Trophoblast cell (in vitro differentiated cells and primary cell): ENCODE results near the gene CSRP2.

Experiments
- DNase-seq, 2 donors: peaks; one replicate each; pipeline ENCODE4 v3.0.0-alpha.2; 2016
- H2AFZ ChIP-seq: 2 replicates; pipeline ENCODE4 v1.6.1; 2013; ENCODE audit warnings: low read length, moderate library complexity, mild to moderate bottlenecking; ENCODE audit not compliant: insufficient read depth, poor library complexity
- H2AK5ac ChIP-seq: 2 replicates; pipeline ENCODE4 v1.6.1; 2013; ENCODE audit warnings: mild to moderate bottlenecking, low read length
- H2BK120ac ChIP-seq: 2 replicates; pipeline ENCODE4 v1.6.1; 2013; ENCODE audit warnings: low read length, mild to moderate bottlenecking, moderate library complexity; ENCODE audit not compliant: insufficient read depth, poor library complexity
- H2BK12ac ChIP-seq: 2 replicates; pipeline ENCODE4 v1.6.1; 2013; ENCODE audit warnings: mild to moderate bottlenecking, low read length, moderate library complexity
- H2BK5ac ChIP-seq: 2 replicates; pipeline ENCODE4 v1.6.1; 2013; ENCODE audit warnings: low read length, low read depth, moderate library complexity, mild to moderate bottlenecking; ENCODE audit not compliant: poor library complexity
- H3K14ac ChIP-seq: 2 replicates; pipeline ENCODE4 v1.6.1; 2013; ENCODE audit warnings: mild to moderate bottlenecking, low read length
- H3K18ac ChIP-seq: 2 replicates; pipeline ENCODE4 v1.6.1; 2013; ENCODE audit warnings: mild to moderate bottlenecking, low read length
- H3K23ac ChIP-seq: 2 replicates; pipeline ENCODE4 v1.6.1; 2013; ENCODE audit warnings: low read length
- H3K27ac ChIP-seq: 2 replicates; pipeline ENCODE4 v1.5.1; 2013; ENCODE audit warnings: low read depth, mild to moderate bottlenecking, inconsistent platforms, low read length, moderate library complexity
- H3K27me3 ChIP-seq: 2 replicates; pipeline ENCODE4 v1.6.1; 2013; ENCODE audit warnings: inconsistent platforms, mild to moderate bottlenecking, low read length, moderate library complexity; ENCODE audit not compliant: insufficient read depth
- H3K36me3 ChIP-seq, 2 experiments: 1 replicate in 1 of 2; 2 replicates in 1 of 2; pipeline ENCODE4 v1.6.1; 2013; ENCODE audit warnings: low read length in 2 of 2, mild to moderate bottlenecking in 2 of 2, moderate library complexity in 1 of 2; ENCODE audit not compliant: insufficient read depth in 2 of 2, control insufficient read depth in 1 of 2
- H3K4ac ChIP-seq: 2 replicates; pipeline ENCODE4 v1.6.1; 2013; ENCODE audit warnings: low read depth, mild to moderate bottlenecking, low read length, moderate library complexity
- H3K4me1 ChIP-seq, 2 experiments: 1 replicate in 1 of 2; 2 replicates in 1 of 2; pipeline ENCODE4 v1.6.1; 2013; ENCODE audit warnings: low read length in 2 of 2, mild to moderate bottlenecking in 2 of 2, moderate library complexity in 1 of 2; ENCODE audit not compliant: insufficient read depth in 2 of 2, control insufficient read depth in 1 of 2
- H3K4me2 ChIP-seq: 2 replicates; pipeline ENCODE4 v1.6.1; 2013; ENCODE audit warnings: inconsistent platforms, mild to moderate bottlenecking, low read length, moderate library complexity
- H3K4me3 ChIP-seq: 2 replicates; pipeline ENCODE4 v1.5.1; 2013; ENCODE audit warnings: mild to moderate bottlenecking, low read depth, low read length, inconsistent platforms
- H3K79me1 ChIP-seq: one replicate; pipeline ENCODE4 v1.6.1; 2013; ENCODE audit warnings: low read length
- H3K79me2 ChIP-seq: 2 replicates; pipeline ENCODE4 v1.6.1; 2013; ENCODE audit warnings: low read length, mild to moderate bottlenecking; ENCODE audit not compliant: control insufficient read depth, insufficient read depth, poor library complexity
- H3K9ac ChIP-seq: 2 replicates; pipeline ENCODE4 v1.6.1; 2013; ENCODE audit warnings: mild to moderate bottlenecking, low read length
- H3K9me3 ChIP-seq: 2 replicates; pipeline ENCODE4 v1.6.1; 2013; ENCODE audit warnings: low read depth, mild to moderate bottlenecking, control low read depth, inconsistent platforms, low read length; ENCODE audit not compliant: insufficient read depth
- H4K12ac ChIP-seq: 2 replicates; pipeline ENCODE4 v1.6.1; 2013; ENCODE audit warnings: low read depth, mild to moderate bottlenecking, low read length, moderate library complexity
- H4K8ac ChIP-seq: 2 replicates; pipeline ENCODE4 v1.6.1; 2013; ENCODE audit warnings: low read depth, mild to moderate bottlenecking, low read length, moderate library complexity
- H4K91ac ChIP-seq: one replicate; pipeline ENCODE4 v1.6.1; 2013; ENCODE audit warnings: low read depth, mild to moderate bottlenecking, low read length, moderate library complexity
- WGBS: extraction: QIAGEN DNeasy Blood & Tissue Kit; methylation state at CpG from one replicate; pipeline ENCODE4 v1.1.7; 2013; ENCODE audit warnings: missing lambda C conversion rate; ENCODE audit not compliant: insufficient read length, insufficient coverage; ENCODE audit errors: extremely low coverage; 5-methylcytosine and 5-hydroxymethylcytosine counted together

The CSRP2 gene

DNA sequence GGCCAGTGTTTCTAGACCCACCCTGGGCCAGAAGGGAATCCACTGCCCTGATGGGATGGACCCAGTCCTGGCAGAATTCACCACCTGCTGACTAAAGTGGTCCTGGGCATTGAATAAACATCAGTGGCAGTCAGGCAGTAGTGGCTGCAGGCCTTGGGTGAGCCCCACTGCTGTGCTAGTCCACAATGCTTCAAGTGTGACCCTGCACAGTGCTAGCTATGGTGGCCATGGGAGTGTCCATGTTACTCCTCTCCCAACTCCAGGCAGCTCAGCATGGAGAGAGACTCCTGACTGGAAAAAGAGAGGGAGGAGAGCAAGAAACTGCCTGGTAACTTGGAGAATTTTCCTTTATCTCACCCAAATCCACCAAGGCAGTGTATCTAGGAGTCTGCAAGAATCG, 17.5 kb upstream of the CSRP2 start:
- Histone ChIP-seq H2AFZ (no peak overlapping the region), H4K8ac (no peak overlapping the region), H3K9me3 (no peaks in the 10 kb centered on the region)

GRCh38 chr12:76895796-76896195, 17.0 kb upstream of the CSRP2 start:
- H2BK12ac ChIP-seq, result no peak overlapping the region
- no peaks in the 10 kb centered on the region for H3K9me3 ChIP-seq
- H2BK5ac ChIP-seq, result no peak overlapping the region
- no peak overlapping the region for H2AK5ac ChIP-seq
- no peak overlapping the region for H3K23ac ChIP-seq
- no peaks in the 10 kb centered on the region for H3K79me1 ChIP-seq
- H3K14ac ChIP-seq, result no peak overlapping the region
- no CpG with 5 or more reads among the region's 5 CpGs for WGBS
- no peak for DNase-seq
- no peak overlapping the region for H2AFZ ChIP-seq
- no peak overlapping the region for H3K27ac ChIP-seq
- no peak overlapping the region for H3K4ac ChIP-seq
- H3K36me3 ChIP-seq, result no peaks in the 10 kb centered on the region
- no peak overlapping the region for H3K18ac ChIP-seq
- H3K79me2 ChIP-seq, result no peaks in the 10 kb centered on the region
- no peak overlapping the region for H3K4me2 ChIP-seq
- no peaks in the 10 kb centered on the region for H3K4me1 ChIP-seq
- H4K8ac ChIP-seq, result no peak overlapping the region
- no peak overlapping the region for H3K4me3 ChIP-seq
- no peak overlapping the region for H3K9ac ChIP-seq
- H4K12ac ChIP-seq, result no peak overlapping the region
- no peaks in the 10 kb centered on the region for H3K27me3 ChIP-seq
- H4K91ac ChIP-seq, result no peak overlapping the region
- H2BK120ac ChIP-seq, result no peak overlapping the region

More for the DNA sequence above, 17.5 kb upstream of the CSRP2 start:
- H3K14ac ChIP-seq, result no peak overlapping the region
- H3K18ac ChIP-seq, result no peak overlapping the region
- no peak overlapping the region for H4K91ac ChIP-seq
- no peak overlapping the region for H3K4me2 ChIP-seq
- no peaks in the 10 kb centered on the region for H3K27me3 ChIP-seq
- no peak overlapping the region for H3K4ac ChIP-seq
- WGBS, result no CpG with 5 or more reads among the region's 1 CpG
- no peak overlapping the region for H2BK5ac ChIP-seq
- no peak overlapping the region for H2BK120ac ChIP-seq
- H3K23ac ChIP-seq, result no peak overlapping the region
- DNase-seq, result no peak
- H3K79me1 ChIP-seq, result no peaks in the 10 kb centered on the region
- no peaks in the 10 kb centered on the region for H3K4me1 ChIP-seq
- H4K12ac ChIP-seq, result no peak overlapping the region
- no peaks in the 10 kb centered on the region for H3K36me3 ChIP-seq
- no peak overlapping the region for H3K4me3 ChIP-seq
- no peak overlapping the region for H2BK12ac ChIP-seq
- H2AK5ac ChIP-seq, result no peak overlapping the region
- no peak overlapping the region for H3K9ac ChIP-seq
- no peak overlapping the region for H3K27ac ChIP-seq
- no peaks in the 10 kb centered on the region for H3K79me2 ChIP-seq

DNA sequence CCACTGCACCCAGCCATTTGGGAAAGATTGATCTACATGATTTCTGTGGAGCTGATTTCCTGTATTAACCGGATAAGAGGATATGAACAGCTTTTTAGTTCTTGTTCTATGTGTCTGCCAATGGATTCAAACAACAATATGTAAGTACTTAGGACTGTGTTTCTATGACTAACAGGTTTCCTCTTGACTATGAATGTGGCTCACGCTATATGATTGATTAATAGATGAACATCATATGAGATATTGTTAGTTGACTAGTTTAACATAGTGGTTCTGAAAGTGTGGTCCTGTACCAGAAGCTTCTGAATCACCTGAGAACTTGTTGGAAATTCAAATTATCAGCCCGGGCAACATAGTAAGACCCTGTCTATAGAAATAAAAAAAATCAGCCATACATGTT, 12.8 kb upstream of the CSRP2 start:
- no peak overlapping the region for H3K4ac ChIP-seq
- no peak overlapping the region for H2BK5ac ChIP-seq
- H3K4me1 ChIP-seq, result no peaks in the 10 kb centered on the region
- no peaks in the 10 kb centered on the region for H3K79me2 ChIP-seq
- H3K23ac ChIP-seq, result no peak overlapping the region
- no peak overlapping the region for H3K9ac ChIP-seq
- no peak overlapping the region for H2AK5ac ChIP-seq
- DNase-seq, result no peak
- H4K12ac ChIP-seq, result no peak overlapping the region
- no peak overlapping the region for H2BK120ac ChIP-seq
- no CpG with 5 or more reads among the region's 3 CpGs for WGBS
- H3K18ac ChIP-seq, result no peak overlapping the region
- no peak overlapping the region for H4K91ac ChIP-seq
- no peak overlapping the region for H3K4me2 ChIP-seq
- no peak overlapping the region for H2AFZ ChIP-seq
- H3K27ac ChIP-seq, result no peak overlapping the region
- no peaks in the 10 kb centered on the region for H3K9me3 ChIP-seq
- H3K79me1 ChIP-seq, result no peaks in the 10 kb centered on the region
- no peak overlapping the region for H4K8ac ChIP-seq
- no peak overlapping the region for H3K14ac ChIP-seq
- no peaks in the 10 kb centered on the region for H3K27me3 ChIP-seq
- H2BK12ac ChIP-seq, result no peak overlapping the region
- H3K4me3 ChIP-seq, result no peak overlapping the region
- H3K36me3 ChIP-seq, result no peaks in the 10 kb centered on the region

GRCh38 chr12:76890151-76891143, 11.6 kb upstream of the CSRP2 start:
- no peak overlapping the region for H3K27ac ChIP-seq
- H3K79me2 ChIP-seq, result no peaks in the 10 kb centered on the region
- H3K14ac ChIP-seq, result no peak overlapping the region
- H3K18ac ChIP-seq, result no peak overlapping the region
- no peaks in the 10 kb centered on the region for H3K36me3 ChIP-seq
- H4K91ac ChIP-seq, result no peak overlapping the region
- no peak for DNase-seq
- H2AK5ac ChIP-seq, result no peak overlapping the region
- no peak overlapping the region for H3K23ac ChIP-seq
- H3K4me2 ChIP-seq, result no peak overlapping the region
- no peaks in the 10 kb centered on the region for H3K9me3 ChIP-seq
- no peak overlapping the region for H4K8ac ChIP-seq
- H2BK5ac ChIP-seq, result no peak overlapping the region
- H2AFZ ChIP-seq, result no peak overlapping the region
- no peak overlapping the region for H2BK120ac ChIP-seq
- H3K4ac ChIP-seq, result no peak overlapping the region
- no peak overlapping the region for H3K4me3 ChIP-seq
- no CpG with 5 or more reads among the region's 8 CpGs for WGBS
- H4K12ac ChIP-seq, result no peak overlapping the region
- no peaks in the 10 kb centered on the region for H3K4me1 ChIP-seq
- no peak overlapping the region for H2BK12ac ChIP-seq
- no peak overlapping the region for H3K9ac ChIP-seq
- no peaks in the 10 kb centered on the region for H3K79me1 ChIP-seq
- no peaks in the 10 kb centered on the region for H3K27me3 ChIP-seq
